GM23338 (cell line): ENCODE measurements around the gene EPB41L5. TPM values are rescaled to one million over a fixed set of nuclear protein-coding genes. Genes with fewer than 3 reads are reported as not detected.

Experiments used
- ATAC-seq: fragments of 200-7000 bp; cut with Tn5 transposase; 3 replicates; pipeline ENCODE4 v1.9.1; 2020
- DNase-seq: peaks from one replicate; pipeline ENCODE4 v3.0.0-alpha.2; 2015; ENCODE audit warnings: low spot score
- H2AFZ ChIP-seq: fragments of 200-600 bp; sonication (generic); 2 replicates; pipeline ENCODE4 v1.8.0; 2016; ENCODE audit warnings: antibody characterized with exemption, mild to moderate bottlenecking, moderate library complexity
- H3F3A ChIP-seq: fragments of 200-600 bp; sonication (generic); replicated peaks from 2 replicates; pipeline ENCODE4 v1.8.0; 2017; ENCODE audit warnings: antibody characterized with exemption, mixed run types, low read depth
- H3K27ac ChIP-seq: fragments of 200-600 bp; sonication (generic); 2 replicates; pipeline ENCODE4 v1.6.1; 2016; ENCODE audit warnings: low read depth
- H3K27me3 ChIP-seq: fragments of 200-600 bp; sonication (generic); 2 replicates; pipeline ENCODE4 v1.8.0; 2016; ENCODE audit warnings: mild to moderate bottlenecking, mixed run types, moderate library complexity; ENCODE audit not compliant: insufficient read depth
- H3K36me3 ChIP-seq: fragments of 200-600 bp; sonication (generic); 2 replicates; pipeline ENCODE4 v1.8.0; 2016; ENCODE audit warnings: mild to moderate bottlenecking; ENCODE audit not compliant: insufficient read depth
- H3K4me1 ChIP-seq: fragments of 200-600 bp; sonication (generic); 2 replicates; pipeline ENCODE4 v1.8.0; 2016; ENCODE audit warnings: mild to moderate bottlenecking, moderate library complexity; ENCODE audit not compliant: insufficient read depth
- H3K4me2 ChIP-seq: fragments of 200-600 bp; sonication (generic); 2 replicates; pipeline ENCODE4 v1.7.1; 2017; ENCODE audit warnings: mixed run types
- H3K4me3 ChIP-seq: fragments of 200-600 bp; sonication (generic); 2 replicates; pipeline ENCODE4 v1.6.1; 2016; ENCODE audit warnings: mixed run types
- H3K79me2 ChIP-seq: fragments of 200-600 bp; sonication (generic); replicated peaks from 2 replicates; pipeline ENCODE4 v1.8.0; 2017; ENCODE audit warnings: mild to moderate bottlenecking; ENCODE audit not compliant: insufficient read depth
- H3K9me2 ChIP-seq: fragments of 200-600 bp; sonication (generic); 2 replicates; pipeline ENCODE4 v1.8.0; 2017; ENCODE audit not compliant: insufficient read depth
- H4K20me1 ChIP-seq: fragments of 200-600 bp; sonication (generic); replicated peaks from 2 replicates; pipeline ENCODE4 v1.8.0; 2017; ENCODE audit warnings: mild to moderate bottlenecking; ENCODE audit not compliant: insufficient read depth
- H3K27ac Mint-ChIP-seq: 2 replicates; pipeline ENCODE4 v1.8.0; 2020; ENCODE audit warnings: inconsistent platforms, mild to moderate bottlenecking, moderate library complexity, mixed read lengths
- H3K27me3 Mint-ChIP-seq: 3 replicates; pipeline ENCODE4 v1.8.0; 2022; ENCODE audit warnings: low read depth, mild to moderate bottlenecking, moderate library complexity, mixed read lengths, inconsistent platforms; ENCODE audit not compliant: insufficient read depth, poor library complexity
- H3K36me3 Mint-ChIP-seq: 3 replicates; pipeline ENCODE4 v1.8.0; 2021; ENCODE audit warnings: low read depth, mild to moderate bottlenecking, inconsistent platforms, moderate library complexity, mixed read lengths
- H3K4me1 Mint-ChIP-seq: 3 replicates; pipeline ENCODE4 v1.8.0; 2020; ENCODE audit warnings: mild to moderate bottlenecking, inconsistent platforms, mixed read lengths
- H3K4me3 Mint-ChIP-seq: 3 replicates; pipeline ENCODE4 v1.8.0; 2021; ENCODE audit warnings: moderate library complexity, mild to moderate bottlenecking, inconsistent platforms, mixed read lengths
- H3K9me3 Mint-ChIP-seq: 3 replicates; pipeline ENCODE4 v1.8.0; 2020; ENCODE audit warnings: moderate library complexity, mild to moderate bottlenecking, inconsistent platforms, mixed read lengths
- CTCF ChIP-seq, 2 experiments: fragments of 200-600 bp in 1 of 2; sonication (generic) in 1 of 2; conservative IDR thresholded peaks; 2 replicates each; pipeline versions ENCODE4 v1.5.1 to v1.6.1; 2016 to 2017; ENCODE audit warnings: antibody characterized with exemption in 2 of 2, low read depth in 2 of 2, mild to moderate bottlenecking in 2 of 2, moderate library complexity in 1 of 2
- EZH2 ChIP-seq: fragments of 200-600 bp; sonication (generic); IDR thresholded peaks from one replicate; pipeline ENCODE4 v1.8.0; 2017; ENCODE audit warnings: antibody characterized with exemption, mild to moderate bottlenecking, low read depth; ENCODE audit not compliant: unreplicated experiment
- EZH2phosphoT487 ChIP-seq: fragments of 200-600 bp; sonication (generic); IDR thresholded peaks from one replicate; pipeline ENCODE4 v1.8.1; 2018; ENCODE audit warnings: antibody characterized with exemption; ENCODE audit not compliant: unreplicated experiment
- JUNB ChIP-seq: IDR thresholded peaks from one replicate; pipeline ENCODE4 v1.6.1; 2016; ENCODE audit warnings: antibody characterized with exemption; ENCODE audit not compliant: unreplicated experiment
- NANOG ChIP-seq: IDR thresholded peaks from 2 replicates; pipeline ENCODE4 v1.6.1; 2016; ENCODE audit warnings: antibody characterized with exemption, borderline replicate concordance
- REST ChIP-seq: IDR thresholded peaks from one replicate; pipeline ENCODE4 v1.6.1; 2018; ENCODE audit warnings: antibody characterized with exemption; ENCODE audit not compliant: unreplicated experiment
- ZNF114 ChIP-seq: fragments of 250-450 bp; sonication (Bioruptor Pico); IDR thresholded peaks from 2 replicates; pipeline ENCODE4 v1.5.0; 2020; ENCODE audit warnings: mild to moderate bottlenecking, moderate library complexity
- ZNF331 ChIP-seq: fragments of 250-450 bp; sonication (Bioruptor Pico); IDR thresholded peaks from 2 replicates; pipeline ENCODE4 v1.5.0; 2020; ENCODE audit warnings: low read depth, mild to moderate bottlenecking, moderate library complexity
- polyA plus RNA-seq: library from polyadenylated mRNA; unstranded; fragments of >200 nt; fragmentation: Nextera tagmentation; extraction: Ambion mirVana; gene quantifications from 2 replicates; pipeline ENCODE4 v1.2.1, GENCODE V29; 2016
- total RNA-seq: library from RNA; depleted of rRNA; stranded (reverse); fragments of >200 nt; shearing (Covaris generic); gene quantifications from 2 replicates; pipeline ENCODE4 v1.2.3, GENCODE V29; 2014

The EPB41L5 gene
- total and polyA plus RNA-seq, 2 experiments from 2014 or later: 15.5 to 35.4 TPM

GRCh38 chr2:120108749-120109148 is 95.9 kb downstream of the EPB41L5 start:
- Histone ChIP-seq H3K4me2 (no peak overlapping the region), H3K27ac (no peak overlapping the region), H3K4me3 (no peak overlapping the region), H2AFZ (no peak overlapping the region), H3K9me2 (no peaks in the 10 kb centered on the region), H4K20me1 (no peaks in the 10 kb centered on the region), H3K36me3 (no peaks in the 10 kb centered on the region), H3F3A (no peaks in the 10 kb centered on the region), H3K4me1 (no peaks in the 10 kb centered on the region), H3K27me3 (no peaks in the 10 kb centered on the region), H3K79me2 (no peaks in the 10 kb centered on the region)
- Mint-ChIP-seq H3K36me3 (peaks cover 3% of the 10 kb centered on the region; the same call in 1 of the 3 replicates), H3K9me3 (no peaks in the 10 kb centered on the region), H3K4me1 (no peaks in the 10 kb centered on the region), H3K27me3 (peaks cover 2% of the 10 kb centered on the region), H3K4me3 (no peak overlapping the region), H3K27ac (no peak overlapping the region)
- DNase-seq (no peak), ATAC-seq (no peak)
- TF ChIP-seq REST (no peak), ZNF331 (CRISPR knock-in tag) (no peak), EZH2 (no peak), ZNF114 (CRISPR knock-in tag) (no peak), NANOG (no peak), JUNB (no peak), CTCF (conservative IDR thresholded peaks at IDR 0.05; ENCODE audit: low read depth in 2 of 2) (no peak), EZH2phosphoT487 (no peak)

- no peaks in the 10 kb centered on the region for H3K4me1 ChIP-seq
- no peaks in the 10 kb centered on the region for H3K9me3 Mint-ChIP-seq
- H3K27ac Mint-ChIP-seq: no peak overlapping the region
- TF ChIP-seq CTCF (conservative IDR thresholded peaks at IDR 0.05; ENCODE audit: low read depth in 2 of 2) (peak in 1 of 2 experiments; percentile 19; a peak in 1 of 4 replicates), JUNB (no peak), ZNF331 (CRISPR knock-in tag) (no peak)
- no peaks in the 10 kb centered on the region for H3F3A ChIP-seq
- H3K79me2 ChIP-seq: no peaks in the 10 kb centered on the region
- ATAC-seq: no peak
- H2AFZ ChIP-seq: no peak overlapping the region
- no peak overlapping the region for H3K4me3 Mint-ChIP-seq
- no peaks in the 10 kb centered on the region for H3K9me2 ChIP-seq
- no peaks in the 10 kb centered on the region for H3K4me1 Mint-ChIP-seq
- no peak overlapping the region for H3K4me2 ChIP-seq
- H4K20me1 ChIP-seq: no peaks in the 10 kb centered on the region
- peaks cover 2% of the 10 kb centered on the region for H3K27me3 Mint-ChIP-seq
- H3K36me3 ChIP-seq: no peaks in the 10 kb centered on the region
- no peak for DNase-seq
- H3K4me3 ChIP-seq: no peak overlapping the region
- H3K27ac ChIP-seq: no peak overlapping the region
- H3K36me3 Mint-ChIP-seq: no peaks in the 10 kb centered on the region; the same call in 2 of the 3 replicates
- H3K27me3 ChIP-seq: no peaks in the 10 kb centered on the region
Measured at GRCh38 chr2:120109186-120110061, 96.5 kb downstream of the EPB41L5 start.
